Erythroblast (primary cell): ENCODE measurements around the gene CPED1.

Experiments used
- GATA1 ChIP-seq: IDR thresholded peaks from 2 replicates; pipeline ENCODE4 v1.6.1; 2011; ENCODE audit warnings: low read depth, mild to moderate bottlenecking, control low read depth, low read length, moderate library complexity
- POLR2A ChIP-seq: IDR thresholded peaks from 2 replicates; pipeline ENCODE4 v1.6.1; 2011; ENCODE audit warnings: mild to moderate bottlenecking, low read length

- no peak for TF ChIP-seq POLR2A
- no peak for TF ChIP-seq GATA1
Measured at GRCh38 chr7:120990468-120991118, 2.1 kb downstream of the CPED1 start.
